Adrenal gland (tissue), 5 donors: ENCODE results near the gene SLC4A9.

Source experiments
- POLR2A ChIP-seq, 2 donors: fragments of 450-650 bp; IDR thresholded peaks; one replicate each; pipeline ENCODE4 v1.6.1; 2017; ENCODE audit warnings: antibody characterized with exemption in 2 of 2, mild to moderate bottlenecking in 2 of 2, moderate library complexity in 1 of 2
- TF ChIP-seq, protein P1 (sequence below), 6 experiments: fragments of 450-650 bp in 4 of 6; fragments of 200-600 bp in 2 of 6; sonication (generic) in 1 of 6; IDR thresholded peaks; 1 replicate in 5 of 6; 2 replicates in 1 of 6; pipeline versions ENCODE4 v1.5.1 to v1.8.0; 2016 to 2021; ENCODE audit warnings: antibody characterized with exemption in 6 of 6, mild to moderate bottlenecking in 2 of 6, moderate library complexity in 1 of 6
- donor health status: DM: no; HTN: no; CAD: no.

DNA sequence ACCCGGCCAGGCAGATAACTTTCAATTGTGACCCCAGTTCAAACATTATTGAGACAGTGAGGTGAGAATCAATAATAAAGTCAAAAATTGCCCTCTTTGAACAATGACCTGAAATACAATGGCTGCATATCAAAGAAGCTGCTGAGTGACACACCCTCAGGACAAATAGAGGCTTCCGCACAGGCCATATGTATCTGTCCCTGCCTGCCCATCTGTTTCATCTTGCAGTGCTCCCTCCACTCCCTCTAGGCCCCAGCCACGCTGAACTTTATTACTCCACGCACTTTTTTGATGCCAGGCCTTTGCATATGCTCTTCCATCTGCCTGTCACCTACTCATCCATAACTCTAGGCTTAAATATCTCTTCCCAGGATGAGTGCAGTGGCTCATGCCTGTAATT, 41.2 kb upstream of the SLC4A9 start:
- TF ChIP-seq POLR2A (IDR thresholded peaks at IDR 0.05): no peak
- TF ChIP-seq, protein P1, sequence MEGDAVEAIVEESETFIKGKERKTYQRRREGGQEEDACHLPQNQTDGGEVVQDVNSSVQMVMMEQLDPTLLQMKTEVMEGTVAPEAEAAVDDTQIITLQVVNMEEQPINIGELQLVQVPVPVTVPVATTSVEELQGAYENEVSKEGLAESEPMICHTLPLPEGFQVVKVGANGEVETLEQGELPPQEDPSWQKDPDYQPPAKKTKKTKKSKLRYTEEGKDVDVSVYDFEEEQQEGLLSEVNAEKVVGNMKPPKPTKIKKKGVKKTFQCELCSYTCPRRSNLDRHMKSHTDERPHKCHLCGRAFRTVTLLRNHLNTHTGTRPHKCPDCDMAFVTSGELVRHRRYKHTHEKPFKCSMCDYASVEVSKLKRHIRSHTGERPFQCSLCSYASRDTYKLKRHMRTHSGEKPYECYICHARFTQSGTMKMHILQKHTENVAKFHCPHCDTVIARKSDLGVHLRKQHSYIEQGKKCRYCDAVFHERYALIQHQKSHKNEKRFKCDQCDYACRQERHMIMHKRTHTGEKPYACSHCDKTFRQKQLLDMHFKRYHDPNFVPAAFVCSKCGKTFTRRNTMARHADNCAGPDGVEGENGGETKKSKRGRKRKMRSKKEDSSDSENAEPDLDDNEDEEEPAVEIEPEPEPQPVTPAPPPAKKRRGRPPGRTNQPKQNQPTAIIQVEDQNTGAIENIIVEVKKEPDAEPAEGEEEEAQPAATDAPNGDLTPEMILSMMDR (IDR thresholded peaks at IDR 0.05): no peak
